ENCODE data around the gene EHD3.

EHD3 gene

GRCh38 chr2:31294196-31294595 is 60.2 kb downstream of the EHD3 start:
- no peak for DNase-seq (ENCODE audit: low spot score)

- no peak for DNase-seq (ENCODE audit: low spot score)
Measured at GRCh38 chr2:31296641-31297287, 62.8 kb downstream of the EHD3 start.

- no peak for DNase-seq (ENCODE audit: low spot score)
Measured at GRCh38 chr2:31297751-31298150, 63.8 kb downstream of the EHD3 start.

GRCh38 chr2:31299547-31299946 is 65.6 kb downstream of the EHD3 start:
- no peak for DNase-seq (ENCODE audit: low spot score)

GRCh38 chr2:31300309-31300708 is 66.4 kb downstream of the EHD3 start:
- DNase-seq (ENCODE audit: low spot score), result no peak

- DNase-seq (ENCODE audit: low spot score), result no peak
Measured at GRCh38 chr2:31302940-31303563, 69.1 kb downstream of the EHD3 start.

GRCh38 chr2:31304816-31305215 is 70.9 kb downstream of the EHD3 start:
- no peak for DNase-seq (ENCODE audit: low spot score)

- no peak for DNase-seq (ENCODE audit: low spot score)
Measured at GRCh38 chr2:31312898-31313297, 78.9 kb downstream of the EHD3 start.

GRCh38 chr2:31314761-31315160 is 80.8 kb downstream of the EHD3 start:
- no peak for DNase-seq (ENCODE audit: low spot score)

GRCh38 chr2:31317396-31317795 is 83.4 kb downstream of the EHD3 start:
- DNase-seq (ENCODE audit: low spot score), result no peak

- no peak for DNase-seq (ENCODE audit: low spot score)
Measured at GRCh38 chr2:31318361-31319336, 84.7 kb downstream of the EHD3 start.
